ENCODE results near the gene NDOR1. TPM values are rescaled to one million over a fixed set of nuclear protein-coding genes. Genes with fewer than 3 reads are reported as not detected.

Gene NDOR1
- total RNA-seq, 2 experiments from 2014 or later, result 27.7 to 30.0 TPM

DNA sequence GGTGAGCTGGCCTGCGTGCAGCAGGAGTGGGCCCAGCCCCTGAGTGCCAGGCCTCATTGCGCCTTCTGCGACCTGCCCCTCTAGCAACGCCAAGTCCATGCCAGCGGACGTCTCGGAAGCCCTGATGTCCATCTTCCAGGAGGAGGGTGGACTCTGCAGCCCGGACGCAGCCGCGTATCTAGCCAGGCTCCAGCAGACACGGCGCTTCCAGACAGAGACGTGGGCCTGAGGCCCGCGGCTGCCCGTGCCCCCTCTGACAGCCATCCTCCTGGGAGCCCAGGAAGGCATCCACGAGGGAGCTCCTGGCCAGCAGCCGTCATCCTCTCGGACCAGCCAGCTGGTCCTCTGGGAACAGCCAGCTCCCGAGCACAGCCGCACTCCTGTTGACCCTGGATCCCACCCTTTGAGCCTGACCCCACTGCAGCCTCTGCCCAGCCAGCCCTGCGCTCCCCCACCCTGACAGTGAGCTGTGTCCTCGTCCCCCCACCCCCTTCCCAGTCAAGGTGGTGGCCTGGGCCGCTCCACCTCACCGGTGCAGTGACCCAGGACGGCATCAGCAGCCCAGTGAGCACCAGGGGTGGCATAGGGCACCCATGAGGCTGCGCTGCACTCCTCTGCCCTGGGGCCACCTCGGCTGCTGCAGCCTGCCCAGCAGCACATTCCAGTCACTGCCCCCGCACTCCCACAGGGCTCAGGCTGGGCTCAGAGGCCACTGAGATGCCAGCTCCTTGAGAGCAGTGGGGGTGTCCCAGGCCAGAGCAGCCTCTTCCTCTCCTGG, 10.9 kb downstream of the NDOR1 start:
- DNase-seq, result no peak
- Mint-ChIP-seq H3K4me3 (no peak overlapping the region), H3K36me3 (ENCODE audit: low read depth) (peaks cover 3% of the 10 kb centered on the region), H3K27ac (no peak overlapping the region), H3K4me1 (peaks cover 1% of the 10 kb centered on the region), H3K9me3 (no peaks in the 10 kb centered on the region), H3K27me3 (no peaks in the 10 kb centered on the region)
- ChIA-PET CTCF (interaction anchor here (1.3 kb wide), 1 partner anchor 20 kb away, joined by 3 read pairs; no protein-coding TSS in a partner anchor), POLR2A (interaction anchor here (1.3 to 1.6 kb wide), 2 partner anchors 16 to 26 kb away, joined by 3 to 4 read pairs; partner anchors contain the start of gene TPRN)

DNA sequence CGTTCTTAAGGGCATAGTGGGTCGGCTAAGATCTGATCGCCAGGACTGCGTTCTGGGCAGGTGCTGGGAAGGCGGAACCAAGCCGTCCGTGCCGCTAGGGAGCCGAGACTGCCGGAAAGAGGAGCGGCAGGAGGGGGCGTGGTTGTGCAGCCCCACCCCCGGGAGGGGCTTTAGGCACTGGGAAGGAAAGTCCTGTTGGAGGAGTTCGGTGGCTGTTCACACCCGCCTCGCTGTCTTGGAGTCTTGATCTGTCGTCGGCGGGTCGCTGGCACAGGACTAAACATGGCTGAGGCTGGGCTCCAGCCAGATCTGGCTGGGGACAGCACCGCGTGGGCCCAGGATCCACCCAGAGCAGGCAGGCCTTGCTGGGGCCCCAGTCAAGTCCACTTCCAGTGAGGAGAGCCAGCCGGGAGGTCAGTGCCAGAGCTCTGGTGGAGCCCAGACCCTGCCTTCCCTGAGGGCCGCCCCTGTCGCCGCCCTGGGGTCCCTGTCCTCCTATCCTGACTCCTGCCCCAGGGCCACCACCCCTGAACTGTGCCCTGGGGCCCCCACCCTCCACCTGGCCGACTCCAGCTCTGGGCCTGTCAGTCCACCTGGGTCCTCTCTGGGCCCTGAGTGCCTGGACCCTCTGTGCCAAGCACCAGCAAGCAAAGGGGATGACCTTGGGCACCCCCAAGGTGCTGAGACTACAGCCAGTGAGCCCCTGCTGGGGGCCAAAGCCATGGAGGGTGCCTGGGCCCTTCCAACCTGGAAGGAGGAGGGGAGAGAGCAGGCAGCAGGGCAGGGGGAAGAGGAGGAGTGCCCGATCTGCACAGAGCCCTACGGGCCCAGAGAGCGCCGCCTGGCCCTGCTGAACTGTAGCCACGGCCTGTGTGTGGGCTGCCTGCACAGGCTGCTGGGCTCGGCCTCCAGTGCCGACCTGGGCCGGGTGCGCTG, 12.0 kb downstream of the NDOR1 start:
- Mint-ChIP-seq H3K27ac (no peak overlapping the region), H3K4me1 (peaks cover 1% of the 10 kb centered on the region), H3K27me3 (no peaks in the 10 kb centered on the region), H3K36me3 (ENCODE audit: low read depth) (peaks cover 3% of the 10 kb centered on the region), H3K9me3 (no peaks in the 10 kb centered on the region), H3K4me3 (no peak overlapping the region)
- no peak for DNase-seq
- ChIA-PET CTCF (interaction anchor here (1.3 kb wide), 1 partner anchor 19 kb away, joined by 3 read pairs; no protein-coding TSS in a partner anchor), POLR2A (interaction anchor here (1.6 to 8.2 kb wide), 2 partner anchors 10 to 25 kb away, joined by 3 to 97 read pairs; partner anchors contain the start of genes NDOR1 and TMEM203)

- ChIA-PET CTCF (no interaction called here), POLR2A (interaction anchor here (1.2 to 8.2 kb wide), 3 partner anchors 11 to 24 kb away, joined by 3 to 97 read pairs (median 4); partner anchors contain the start of genes NDOR1, TMEM203 and TUBB4B)
- peaks cover 6% of the 10 kb centered on the region for H3K4me1 Mint-ChIP-seq
- no peak overlapping the region for H3K4me3 Mint-ChIP-seq
- no peaks in the 10 kb centered on the region for H3K36me3 Mint-ChIP-seq (ENCODE audit: low read depth)
- DNase-seq, result no peak
- H3K9me3 Mint-ChIP-seq, result no peaks in the 10 kb centered on the region
- no peaks in the 10 kb centered on the region for H3K27me3 Mint-ChIP-seq
- no peak overlapping the region for H3K27ac Mint-ChIP-seq
Observed at GRCh38 chr9:137218212-137218753, 12.8 kb downstream of the NDOR1 start.

GRCh38 chr9:137218754-137219271, 13.3 kb downstream of the NDOR1 start:
- ChIA-PET CTCF (interaction anchor here (0.7 kb wide), 2 partner anchors 96 to 316 kb away, joined by 5 read pairs; no protein-coding TSS in a partner anchor), POLR2A (interaction anchor here (1.2 to 8.2 kb wide), 3 partner anchors 12 to 30 kb away, joined by 3 to 97 read pairs (median 4); partner anchors contain the start of genes NDOR1, TMEM203 and TUBB4B)
- H3K36me3 Mint-ChIP-seq (ENCODE audit: low read depth), result no peaks in the 10 kb centered on the region
- no peaks in the 10 kb centered on the region for H3K27me3 Mint-ChIP-seq
- DNase-seq, result no peak
- H3K4me3 Mint-ChIP-seq, result no peak overlapping the region
- peaks cover 6% of the 10 kb centered on the region for H3K4me1 Mint-ChIP-seq
- H3K27ac Mint-ChIP-seq, result no peak overlapping the region
- H3K9me3 Mint-ChIP-seq, result no peaks in the 10 kb centered on the region

DNA sequence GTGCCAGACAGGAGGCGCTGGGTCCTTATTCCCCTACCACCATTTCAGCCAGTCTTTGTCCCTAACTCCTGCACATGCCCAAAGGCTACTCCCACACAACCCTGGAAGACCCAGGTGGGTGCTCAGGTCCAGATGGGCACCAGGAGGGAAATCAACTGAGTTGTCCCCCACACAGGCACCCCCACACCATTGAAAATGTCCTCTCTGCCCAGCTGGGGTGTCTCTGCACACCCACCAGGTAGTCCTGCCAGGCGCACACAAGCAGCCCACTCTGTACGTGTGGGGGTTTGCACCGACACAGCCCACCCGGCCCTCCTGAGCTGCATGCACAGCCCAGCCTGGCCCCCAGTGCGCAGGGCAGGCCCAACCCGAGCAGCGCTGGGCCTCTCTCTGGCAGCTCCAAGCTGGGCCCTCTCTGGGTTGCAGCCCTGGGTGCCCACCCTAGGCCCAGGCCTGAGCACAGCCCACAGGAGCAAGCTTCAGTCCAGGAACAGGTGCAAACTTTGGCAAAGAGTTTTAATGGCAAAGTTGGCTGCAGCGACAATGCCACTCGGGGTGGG, 14.3 kb downstream of the NDOR1 start:
- H3K36me3 Mint-ChIP-seq (ENCODE audit: low read depth), result no peaks in the 10 kb centered on the region
- ChIA-PET CTCF (no interaction called here), POLR2A (interaction anchor here (1.5 to 8.2 kb wide), 6 partner anchors 13 to 31 kb away, joined by 3 to 97 read pairs (median 5); partner anchors contain the start of genes NDOR1, TMEM203, TPRN and TUBB4B)
- DNase-seq, result no peak
- no peaks in the 10 kb centered on the region for H3K9me3 Mint-ChIP-seq
- peaks cover 13% of the 10 kb centered on the region for H3K4me1 Mint-ChIP-seq
- H3K4me3 Mint-ChIP-seq, result no peak overlapping the region
- H3K27ac Mint-ChIP-seq, result no peak overlapping the region
- no peaks in the 10 kb centered on the region for H3K27me3 Mint-ChIP-seq

DNA sequence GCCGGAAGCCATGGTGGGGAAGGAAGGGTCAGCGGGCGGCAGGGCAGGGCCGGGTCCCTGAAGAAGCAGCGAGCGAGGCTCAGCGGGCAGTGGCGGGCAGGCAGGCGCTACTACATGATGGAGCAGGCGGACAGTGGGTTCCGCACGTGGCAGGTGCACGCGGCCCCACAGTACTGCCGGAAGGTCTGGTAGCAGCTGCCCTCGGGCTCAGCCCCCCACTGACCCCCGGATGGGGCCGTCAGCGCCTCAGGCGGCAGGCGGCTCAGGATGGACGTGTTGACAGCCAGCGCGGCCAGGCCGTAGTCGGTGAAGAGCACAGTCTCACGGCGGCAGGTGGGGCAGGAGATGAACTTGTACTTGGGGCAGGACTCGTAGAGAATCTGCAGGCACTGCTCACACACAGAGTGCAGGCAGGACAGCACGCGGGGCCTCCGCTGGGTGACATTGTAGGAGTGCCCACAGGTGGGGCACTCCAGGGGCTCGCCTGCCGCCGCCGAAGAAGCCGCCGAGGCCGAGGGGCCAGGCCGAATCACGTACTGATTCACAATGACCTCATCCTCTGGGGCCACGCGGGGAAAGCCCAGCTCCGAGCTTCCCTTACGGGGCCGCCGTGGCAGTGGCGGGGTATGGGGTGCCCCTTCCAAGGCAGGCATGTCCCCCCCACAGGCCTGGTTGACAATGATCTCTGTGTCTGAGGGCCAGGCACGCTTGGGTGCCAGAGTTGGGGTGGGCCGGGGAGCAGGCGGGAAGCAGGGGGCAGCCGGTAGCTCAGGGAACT, 15.0 kb downstream of the NDOR1 start:
- peaks cover 18% of the 10 kb centered on the region for H3K4me1 Mint-ChIP-seq
- CTCF ChIA-PET, result no interaction called here
- H3K9me3 Mint-ChIP-seq, result no peaks in the 10 kb centered on the region
- no peaks in the 10 kb centered on the region for H3K36me3 Mint-ChIP-seq (ENCODE audit: low read depth)
- H3K4me3 Mint-ChIP-seq, result no peak overlapping the region
- no peak for DNase-seq
- H3K27ac Mint-ChIP-seq, result no peak overlapping the region
- H3K27me3 Mint-ChIP-seq, result no peaks in the 10 kb centered on the region
- POLR2A ChIA-PET, result interaction anchor here (1.5 to 8.2 kb wide), 7 partner anchors 13 to 91 kb away, joined by 3 to 97 read pairs (median 6); partner anchors contain the start of genes NDOR1, TMEM203, TPRN and TUBB4B

DNA sequence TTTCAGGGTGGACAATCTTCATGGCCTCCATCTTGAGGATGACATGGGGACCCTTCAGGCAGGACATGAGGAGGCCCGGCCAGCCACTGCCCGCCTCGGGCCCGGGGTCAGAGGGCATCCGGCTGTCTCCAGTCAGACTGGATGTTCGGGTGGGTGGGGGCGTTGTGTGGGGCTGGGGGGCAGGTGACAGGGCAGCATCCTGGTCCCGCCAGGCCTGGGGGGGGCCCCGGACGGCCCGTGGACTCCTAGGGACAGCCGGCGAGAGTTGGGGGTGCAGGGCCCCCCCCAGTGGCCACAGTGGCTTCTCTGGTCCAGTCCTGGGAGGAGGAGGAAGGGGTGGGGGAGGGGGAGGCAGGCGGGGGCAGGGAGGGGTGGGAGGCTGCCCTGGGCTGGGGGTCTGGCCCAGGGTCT, 15.6 kb downstream of the NDOR1 start:
- Mint-ChIP-seq H3K9me3 (no peaks in the 10 kb centered on the region), H3K4me3 (no peak overlapping the region), H3K27ac (no peak overlapping the region), H3K36me3 (ENCODE audit: low read depth) (no peaks in the 10 kb centered on the region), H3K27me3 (no peaks in the 10 kb centered on the region), H3K4me1 (peaks cover 19% of the 10 kb centered on the region)
- DNase-seq, result no peak
- ChIA-PET POLR2A (interaction anchor here (1.6 to 8.2 kb wide), 5 partner anchors 14 to 91 kb away, joined by 4 to 97 read pairs (median 6); partner anchors contain the start of genes NDOR1, TMEM203, TPRN and TUBB4B), CTCF (interaction anchor here (1.6 kb wide), 1 partner anchor 44 kb away, joined by 3 read pairs; no protein-coding TSS in a partner anchor)

- peaks cover 22% of the 10 kb centered on the region for H3K4me1 Mint-ChIP-seq
- CTCF ChIA-PET, result interaction anchor here (0.6 to 3.3 kb wide), 5 partner anchors 18 to 175 kb away, joined by 3 to 21 read pairs (median 6); partner anchors contain the start of gene NPDC1
- no peaks in the 10 kb centered on the region for H3K27me3 Mint-ChIP-seq
- H3K36me3 Mint-ChIP-seq (ENCODE audit: low read depth), result no peaks in the 10 kb centered on the region
- no peak for DNase-seq
- H3K9me3 Mint-ChIP-seq, result no peaks in the 10 kb centered on the region
- POLR2A ChIA-PET, result interaction anchor here (1.1 to 8.2 kb wide), 10 partner anchors 14 to 135 kb away, joined by 4 to 97 read pairs (median 15); partner anchors contain the start of genes ANAPC2, MAN1B1, NDOR1 and SSNA1
- H3K4me3 Mint-ChIP-seq, result no peak overlapping the region
- H3K27ac Mint-ChIP-seq, result no peak overlapping the region
Observed at GRCh38 chr9:137221506-137222111, 16.1 kb downstream of the NDOR1 start.

- Mint-ChIP-seq H3K27ac (peak within 1 kb of the TSS; percentile 42), H3K9me3 (no peaks in the 10 kb centered on the region), H3K4me3 (peak within 1 kb of the TSS; percentile 74), H3K36me3 (ENCODE audit: low read depth) (no peaks in the 10 kb centered on the region), H3K4me1 (peaks cover 24% of the 10 kb centered on the region), H3K27me3 (no peaks in the 10 kb centered on the region)
- ChIA-PET POLR2A (interaction anchor here (0.6 to 8.2 kb wide), 14 partner anchors 7 to 496 kb away, joined by 3 to 97 read pairs (median 8); partner anchors contain the start of genes ANAPC2, DPP7, MAN1B1 and NDOR1), CTCF (interaction anchor here (0.6 to 3.3 kb wide), 12 partner anchors 15 to 176 kb away, joined by 3 to 21 read pairs (median 4); partner anchors contain the start of genes ANAPC2, NPDC1, SSNA1 and TOR4A)
- no peak for DNase-seq
Observed at GRCh38 chr9:137222190-137223077, 16.9 kb downstream of the NDOR1 start, which contains the start of gene RNF208. Gene RNF208, minus strand, starts transcription at chr9:137222240. Its CDS starts 1,028 bp downstream, at chr9:137221212.

Data from activated CD4-positive, alpha-beta memory T cell treated with anti-CD3 and anti-CD28 coated beads, Interleukin-2, amount 10 ng/mL, durations not matched to agents 7 days and 5 days (primary cell).